Endothelial cell of umbilical vein (primary cell): Measurements from ENCODE around the gene COPS6. TPM values are rescaled to one million over a fixed set of nuclear protein-coding genes. Genes with fewer than 3 reads are reported as not detected.

Experiments used
- BruUV-seq: library from RNA; stranded (reverse); fragments of 400-500 nt; replicated peaks from 2 replicates; lab custom pipeline; 2021; lab: Mats Ljungman, UMichigan
- CTCF ChIA-PET: fragments of 300-600, 350-600 bp; sonication (Branson Sonifier 250); formaldehyde crosslinking; loops from one replicate; lab custom pipeline; 2021; ENCODE audit warnings: antibody characterized with exemption, inconsistent platforms; lab: Charles Lee
- POLR2A ChIA-PET: fragments of 300-600, 350-600 bp; sonication (Branson Sonifier 250); formaldehyde crosslinking; loops from one replicate; lab custom pipeline; 2021; ENCODE audit warnings: antibody characterized with exemption, inconsistent platforms; lab: Charles Lee
- DNase-seq: peaks from one replicate; pipeline ENCODE4 v3.0.0-alpha.2; 2011; ENCODE audit warnings: low read depth, low spot score
- FAIRE-seq: peaks from 2 replicates; lab custom pipeline; 2011; peaks lifted over from hg19 to GRCh38; lab: Jason Lieb, UNC
- H2AFZ ChIP-seq: 2 replicates; pipeline ENCODE4 v1.6.0; 2012; ENCODE audit warnings: low read depth, low read length, control low read depth, inconsistent platforms
- H3K27ac ChIP-seq: 2 replicates; pipeline ENCODE4 v1.5.1; 2011; ENCODE audit warnings: low read depth, mild to moderate bottlenecking, control low read depth, low read length, moderate library complexity; ENCODE audit not compliant: insufficient read depth
- H3K27me3 ChIP-seq, 2 experiments: 2 replicates each; pipeline versions ENCODE4 v1.6.0 to v1.6.1; 2011; ENCODE audit warnings: low read length in 2 of 2, mixed read lengths in 1 of 2; ENCODE audit not compliant: control insufficient read depth in 2 of 2, insufficient read depth in 2 of 2
- H3K36me3 ChIP-seq, 2 experiments: 2 replicates in 1 of 2; 3 replicates in 1 of 2; pipeline ENCODE4 v1.5.1; 2011; ENCODE audit warnings: low read length in 2 of 2, mild to moderate bottlenecking in 1 of 2, moderate library complexity in 1 of 2; ENCODE audit not compliant: control insufficient read depth in 2 of 2, insufficient read depth in 2 of 2; ENCODE audit errors: extremely low read depth in 1 of 2
- H3K4me1 ChIP-seq: 3 replicates; pipeline ENCODE4 v1.5.1; 2011; ENCODE audit warnings: mild to moderate bottlenecking, low read length; ENCODE audit not compliant: control insufficient read depth, insufficient read depth; ENCODE audit errors: extremely low read depth
- H3K4me2 ChIP-seq: 2 replicates; pipeline ENCODE4 v1.6.1; 2011; ENCODE audit warnings: low read length, control low read depth, mixed read lengths; ENCODE audit not compliant: insufficient read depth
- H3K4me3 ChIP-seq, 3 experiments: fragments of 200-600 bp in 1 of 3; sonication (generic), shearing (Covaris generic) in 1 of 3; replicated peaks in 1 of 3; 2 replicates each; pipeline ENCODE4 v1.5.1; 2011 to 2016; ENCODE audit warnings: control low read depth in 3 of 3, low read length in 3 of 3, mild to moderate bottlenecking in 2 of 3, inconsistent platforms in 1 of 3, low read depth in 1 of 3, moderate library complexity in 1 of 3; ENCODE audit not compliant: insufficient read depth in 1 of 3
- H3K79me2 ChIP-seq: 2 replicates; pipeline ENCODE4 v1.6.0; 2012; ENCODE audit warnings: low read length, inconsistent platforms; ENCODE audit not compliant: control insufficient read depth, insufficient read depth
- H3K9ac ChIP-seq: replicated peaks from 2 replicates; pipeline ENCODE3; 2011; ENCODE audit warnings: low read length, control low read depth; ENCODE audit not compliant: insufficient read depth; ENCODE audit errors: extremely low read depth
- H3K9me1 ChIP-seq: replicated peaks from 3 replicates; pipeline ENCODE4 v1.6.0; 2011; ENCODE audit warnings: mild to moderate bottlenecking, low read length; ENCODE audit not compliant: control insufficient read depth, insufficient read depth; ENCODE audit errors: extremely low read depth
- H3K9me3 ChIP-seq: replicated peaks from 2 replicates; pipeline ENCODE4 v1.5.1; 2012; ENCODE audit warnings: low read length, inconsistent platforms; ENCODE audit not compliant: control insufficient read depth, insufficient read depth
- H4K20me1 ChIP-seq: replicated peaks from 2 replicates; pipeline ENCODE3; 2011; ENCODE audit warnings: mild to moderate bottlenecking, low read length; ENCODE audit not compliant: control insufficient read depth, insufficient read depth; ENCODE audit errors: extremely low read depth
- CTCF ChIP-seq, 2 donors: IDR thresholded peaks; 1 replicate in 1 of 2; 2 replicates in 1 of 2; pipeline ENCODE4 v1.5.1; 2011; ENCODE audit warnings: low read length in 2 of 2, mild to moderate bottlenecking in 2 of 2, moderate library complexity in 2 of 2, control low read depth in 1 of 2, inconsistent platforms in 1 of 2, low read depth in 1 of 2; ENCODE audit not compliant: insufficient read depth in 1 of 2; ENCODE audit errors: extremely low read depth in 1 of 2
- EZH2 ChIP-seq: IDR thresholded peaks from 2 replicates; pipeline ENCODE4 v1.6.1; 2012; ENCODE audit warnings: borderline replicate concordance, low read depth, mild to moderate bottlenecking, moderate library complexity, low read length, inconsistent platforms; ENCODE audit not compliant: severe bottlenecking
- FOS ChIP-seq: IDR thresholded peaks from 2 replicates; pipeline ENCODE4 v1.6.1; 2011; ENCODE audit warnings: mild to moderate bottlenecking, low read length, moderate library complexity, borderline replicate concordance; ENCODE audit not compliant: insufficient read depth
- GATA2 ChIP-seq: IDR thresholded peaks from 2 replicates; pipeline ENCODE4 v1.7.0; 2011; ENCODE audit warnings: low read depth, mild to moderate bottlenecking, moderate library complexity, mixed read lengths, low read length; ENCODE audit not compliant: insufficient read length, insufficient read depth
- JUN ChIP-seq: IDR thresholded peaks from 2 replicates; pipeline ENCODE4 v1.6.1; 2011; ENCODE audit warnings: borderline replicate concordance, low read depth; ENCODE audit not compliant: insufficient read length, insufficient read depth
- MAX ChIP-seq: IDR thresholded peaks from 2 replicates; pipeline ENCODE4 v1.6.1; 2011; ENCODE audit not compliant: insufficient read depth, insufficient read length
- MYC ChIP-seq: IDR thresholded peaks from one replicate; pipeline ENCODE4 v1.6.1; 2011; ENCODE audit warnings: mild to moderate bottlenecking, low read depth, low read length
- POLR2A ChIP-seq: IDR thresholded peaks from 2 replicates; pipeline ENCODE4 v1.6.1; 2012; ENCODE audit warnings: low read depth, mild to moderate bottlenecking, control low read depth, low read length
- POLR2AphosphoS5 ChIP-seq: IDR thresholded peaks from 2 replicates; pipeline ENCODE4 v1.6.1; 2012; ENCODE audit warnings: low read depth, mild to moderate bottlenecking, control low read depth, low read length, moderate library complexity; ENCODE audit not compliant: insufficient read depth
- dilution Hi-C: fragments of 300-500 bp; cut with MboI; formaldehyde crosslinking; loops from one replicate; pipeline ENCODE4 v1.15.0; 2019; ENCODE audit warnings: low sequenced_read_pairs; ENCODE audit not compliant: extremely low pct_ligation_motif_present
- intact Hi-C: fragments of 100-400 bp; cut with micrococcal nuclease; formaldehyde crosslinking; loops from one replicate; pipeline ENCODE4 v1.10.0; 2022
- microRNA counts: library from miRNA; unstranded; fragments of <30 nt; microRNA quantifications from one replicate; lab custom pipeline; 2016
- microRNA-seq: library from miRNA; unstranded; fragments of <30 nt; microRNA quantifications from one replicate; pipeline ENCODE4 v1.2.0, GENCODE V29; 2021; ENCODE audit warnings: borderline number of aligned reads, borderline replicate concordance
- polyA plus RNA-seq, 4 experiments: library from polyadenylated mRNA; depleted of rRNA in 3 of 4; stranded (reverse) in 3 of 4; unstranded in 1 of 4; fragments of >200 nt; gene quantifications; 2 replicates each; pipeline versions ENCODE4 v1.2.1 to v1.2.3, GENCODE V29; 2011 to 2012; ENCODE audit warnings: missing spikeins in 1 of 4
- small RNA-seq: library from RNA; depleted of rRNA; stranded (forward); fragments of <200 nt; gene quantifications from one replicate; pipeline ENCODE3, GENCODE V24; 2012; ENCODE audit warnings: low replicate concordance, low read depth; ENCODE audit not compliant: insufficient read depth, insufficient read length
- total RNA-seq: library from RNA; stranded (reverse); gene quantifications from 2 replicates; pipeline ENCODE4 v1.2.3, GENCODE V29; 2021

COPS6 gene
- total and polyA plus RNA-seq, 2 donors (not counting 3 experiments of a cell fraction or from before 2014, with no cell fraction given): 188 to 251 TPM

- dilution Hi-C loops (no loop called here), intact Hi-C loops (loop anchor here (10.0 kb wide), 1 partner anchor 913 kb away; no protein-coding TSS in a partner anchor)
- FAIRE-seq (peak; percentile 42), DNase-seq (no peak)
- no peak overlapping the region for H2AFZ ChIP-seq
- no peaks in the 10 kb centered on the region for H3K9me1 ChIP-seq
- H3K36me3 ChIP-seq: no peaks in the 10 kb centered on the region
- POLR2A ChIA-PET: no interaction called here
- H3K27me3 ChIP-seq: peaks cover 0 to 3% of the 10 kb centered on the region in 2 experiments
- H3K9ac ChIP-seq: no peak overlapping the region
- H3K27ac ChIP-seq: no peak overlapping the region
- no peaks in the 10 kb centered on the region for H3K4me1 ChIP-seq
- H3K4me2 ChIP-seq: no peak overlapping the region
- H3K4me3 ChIP-seq: no peak overlapping the region
- no peaks in the 10 kb centered on the region for H3K9me3 ChIP-seq
- H3K79me2 ChIP-seq: no peaks in the 10 kb centered on the region
- H4K20me1 ChIP-seq: no peaks in the 10 kb centered on the region
- CTCF ChIA-PET: interaction anchor here (1.1 to 1.8 kb wide), 4 partner anchors 9 to 266 kb away, joined by 3 to 14 read pairs (median 6); no protein-coding TSS in a partner anchor
- TF ChIP-seq JUN (no peak), MYC (no peak), MAX (no peak), GATA2 (no peak), FOS (no peak), EZH2 (no peak), POLR2AphosphoS5 (no peak), CTCF (IDR thresholded peaks at IDR 0.05; ENCODE audit: extremely low read depth in 1 of 2, insufficient read depth in 1 of 2, low read depth in 1 of 2, low read length in 2 of 2) (no peak), POLR2A (no peak)
- no TSS peak for BruUV-seq
Observed at GRCh38 chr7:100141555-100141949, 52.8 kb downstream of the COPS6 start.

MicroRNAs encoded within 50 kb of the gene (microRNA counts, 767-probe panel; counts per million panel counts)
- 723 counts per million, percentile 96 among the panel's probes with 10 or more counts for microRNA hsa-miR-106b-5p (lab: Ali Mortazavi, UCI)
- microRNA hsa-miR-25-3p (lab: Ali Mortazavi, UCI): 15,144 counts per million, percentile 98 among the panel's probes with 10 or more counts
- microRNA hsa-miR-93-5p (lab: Ali Mortazavi, UCI): 17,996 counts per million, percentile 98 among the panel's probes with 10 or more counts

Small RNA genes within 50 kb of the gene (microRNA-seq; reads per million reads assigned to microRNA genes)
- gene MIR106B (1,959 reads per million, percentile 88 among the genes with 10 or more reads in this experiment), gene MIR25 (188 reads per million, percentile 65 among the genes with 10 or more reads in this experiment), gene MIR93 (3,260 reads per million, percentile 92 among the genes with 10 or more reads in this experiment)

Small RNA genes within 50 kb of the gene (small RNA-seq; reads per million reads assigned to genes)
- gene MIR106B: 1,874 reads per million, percentile 100 among the genes with 10 or more reads in this experiment
- gene MIR25: 1,302 reads per million, percentile 100 among the genes with 10 or more reads in this experiment
- gene MIR93: 472 reads per million, percentile 99 among the genes with 10 or more reads in this experiment

Other genes starting within 250 kb of the COPS6 start
- gene OR2AE1, start 211.9 kb upstream of the COPS6 start, total RNA-seq: 0.51 TPM in 1 of 2 replicates, not detected in the other
- 0.13 and 0.18 TPM in 2 replicates for gene OR2AE1, start 211.9 kb upstream of the COPS6 start, polyA plus RNA-seq
- 19.1 and 22.1 TPM in 2 replicates for gene TRIM4, start 169.4 kb upstream of the COPS6 start, total RNA-seq
- gene TRIM4, start 169.4 kb upstream of the COPS6 start, polyA plus RNA-seq: 10.3 and 13.0 TPM in 2 replicates
- gene GJC3, start 159.3 kb upstream of the COPS6 start, total RNA-seq: not detected in 2 replicates
- 0.28 and 0.33 TPM in 2 replicates for gene GJC3, start 159.3 kb upstream of the COPS6 start, polyA plus RNA-seq
- not detected in 2 replicates for gene AZGP1, start 112.9 kb upstream of the COPS6 start, total RNA-seq
- gene AZGP1, start 112.9 kb upstream of the COPS6 start, polyA plus RNA-seq: not detected in 2 replicates
- gene ZKSCAN1, start 73.4 kb upstream of the COPS6 start, total RNA-seq: 52.8 and 57.8 TPM in 2 replicates
- 9.4 and 12.3 TPM in 2 replicates for gene ZKSCAN1, start 73.4 kb upstream of the COPS6 start, polyA plus RNA-seq
- 7.4 and 7.7 TPM in 2 replicates for gene ZSCAN21, start 39.2 kb upstream of the COPS6 start, total RNA-seq
- gene ZSCAN21, start 39.2 kb upstream of the COPS6 start, polyA plus RNA-seq: 6.5 and 7.7 TPM in 2 replicates
- 30.9 and 31.1 TPM in 2 replicates for gene ZNF3, start 7.2 kb upstream of the COPS6 start, total RNA-seq
- gene ZNF3, start 7.2 kb upstream of the COPS6 start, polyA plus RNA-seq: 20.1 and 21.8 TPM in 2 replicates
- gene MCM7, start 12.4 kb downstream of the COPS6 start, total RNA-seq: 183 and 187 TPM in 2 replicates
- gene MCM7, start 12.4 kb downstream of the COPS6 start, polyA plus RNA-seq: 145 and 156 TPM in 2 replicates
- gene AP4M1, start 12.7 kb downstream of the COPS6 start, total RNA-seq: 20.5 and 22.7 TPM in 2 replicates
- 27.4 and 31.4 TPM in 2 replicates for gene AP4M1, start 12.7 kb downstream of the COPS6 start, polyA plus RNA-seq
- gene TAF6, start 30.4 kb downstream of the COPS6 start, total RNA-seq: 64.6 and 67.3 TPM in 2 replicates
- 32.7 and 34.1 TPM in 2 replicates for gene TAF6, start 30.4 kb downstream of the COPS6 start, polyA plus RNA-seq
- 18.0 and 33.7 TPM in 2 replicates for gene CNPY4, start 30.7 kb downstream of the COPS6 start, total RNA-seq
- 22.6 and 28.6 TPM in 2 replicates for gene CNPY4, start 30.7 kb downstream of the COPS6 start, polyA plus RNA-seq
- gene MBLAC1, start 38.0 kb downstream of the COPS6 start, total RNA-seq: 1.3 and 1.8 TPM in 2 replicates
- gene MBLAC1, start 38.0 kb downstream of the COPS6 start, polyA plus RNA-seq: 1.8 and 2.1 TPM in 2 replicates
- gene LAMTOR4, start 59.9 kb downstream of the COPS6 start, total RNA-seq: 139 and 140 TPM in 2 replicates
- gene LAMTOR4, start 59.9 kb downstream of the COPS6 start, polyA plus RNA-seq: 492 and 520 TPM in 2 replicates
- gene TRAPPC14, start 69.8 kb downstream of the COPS6 start, total RNA-seq: 23.0 and 24.0 TPM in 2 replicates
- 13.3 and 15.6 TPM in 2 replicates for gene TRAPPC14, start 69.8 kb downstream of the COPS6 start, polyA plus RNA-seq
- gene GAL3ST4, start 79.6 kb downstream of the COPS6 start, total RNA-seq: 6.6 and 7.9 TPM in 2 replicates
- gene GAL3ST4, start 79.6 kb downstream of the COPS6 start, polyA plus RNA-seq: 14.6 and 16.7 TPM in 2 replicates
- gene GPC2, start 88.4 kb downstream of the COPS6 start, total RNA-seq: 17.5 and 20.9 TPM in 2 replicates
- 9.2 and 10.7 TPM in 2 replicates for gene GPC2, start 88.4 kb downstream of the COPS6 start, polyA plus RNA-seq
- gene STAG3, start 88.9 kb downstream of the COPS6 start, total RNA-seq: 0.55 and 1.4 TPM in 2 replicates
- gene STAG3, start 88.9 kb downstream of the COPS6 start, polyA plus RNA-seq: 0.29 and 0.40 TPM in 2 replicates
- 0.80 TPM in 1 of 2 replicates, not detected in the other for gene PVRIG, start 131.0 kb downstream of the COPS6 start, total RNA-seq
- gene PVRIG, start 131.0 kb downstream of the COPS6 start, polyA plus RNA-seq: not detected in 2 replicates
- gene SPDYE3, start 218.7 kb downstream of the COPS6 start, total RNA-seq: not detected in 2 replicates
- gene SPDYE3, start 218.7 kb downstream of the COPS6 start, polyA plus RNA-seq: not detected in 2 replicates